ENCODE results near the gene ARHGAP22.

ARHGAP22 gene

DNA sequence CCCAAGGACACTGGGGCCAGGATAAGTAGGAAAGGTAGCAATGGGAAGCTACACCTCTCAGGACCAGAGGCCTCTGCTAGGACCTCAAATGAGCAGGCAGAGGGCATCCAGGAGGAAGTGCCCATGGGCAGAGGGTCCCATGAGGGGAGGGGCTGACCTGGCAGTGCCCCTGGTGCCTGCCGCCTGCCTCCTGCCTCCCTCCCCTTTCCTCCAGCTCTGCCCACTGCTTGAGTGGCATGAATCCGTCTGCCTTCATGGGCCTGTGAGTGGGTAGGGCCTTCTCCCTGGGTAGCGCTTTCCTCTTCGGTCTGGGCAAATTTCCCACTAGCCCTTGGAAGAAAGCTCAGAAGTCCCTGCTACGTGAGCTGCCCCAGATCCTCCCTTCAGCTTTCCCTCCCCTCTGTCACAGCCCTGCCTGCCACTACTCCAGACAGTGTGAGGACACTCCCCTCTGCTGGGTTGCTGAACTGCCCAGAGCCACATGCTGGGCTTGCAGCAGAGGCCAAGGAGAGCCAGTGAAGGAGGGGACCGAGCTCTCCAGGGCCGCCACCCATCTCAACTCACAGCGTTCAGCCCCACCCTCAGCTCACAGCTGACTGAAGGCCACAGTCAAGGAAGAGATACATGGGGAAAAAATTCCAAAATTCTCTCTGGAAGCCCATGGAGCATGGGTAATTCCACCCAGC lies 141.4 kb downstream of the ARHGAP22 start:
- DNase-seq (ENCODE audit: low read depth): no peak

DNA sequence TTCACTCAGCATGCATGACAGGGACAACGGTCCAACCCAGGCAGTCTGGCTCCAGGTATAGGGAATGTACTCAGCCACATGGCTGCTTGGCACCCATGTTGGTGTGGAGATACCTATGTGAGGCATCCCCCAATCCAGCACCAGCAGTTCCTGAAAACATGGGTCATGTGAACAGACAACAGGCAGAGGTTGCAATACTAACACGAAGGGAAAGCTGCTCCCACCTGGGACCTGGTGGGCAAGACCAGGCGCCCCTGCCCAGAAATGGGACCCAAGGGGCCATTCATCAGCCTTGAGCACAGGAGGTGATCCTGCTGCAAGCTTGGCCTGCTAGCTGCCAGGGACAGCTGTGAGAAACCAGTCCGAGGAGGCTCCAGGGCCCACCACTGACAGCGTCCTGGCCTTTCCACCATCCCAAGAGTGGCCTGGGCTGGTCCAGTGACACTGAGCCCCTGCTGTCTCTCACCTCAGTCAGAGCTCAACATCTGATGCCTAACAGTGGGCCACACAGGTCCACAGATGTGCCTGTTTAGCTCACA lies 142.3 kb downstream of the ARHGAP22 start:
- DNase-seq (ENCODE audit: low read depth): no peak

- DNase-seq (ENCODE audit: low read depth): no peak
Measured at GRCh38 chr10:48461623-48462481, 143.0 kb downstream of the ARHGAP22 start.

- DNase-seq (ENCODE audit: low read depth): no peak
Measured at GRCh38 chr10:48460182-48460581, 144.7 kb downstream of the ARHGAP22 start.

GRCh38 chr10:48459270-48460150 lies 145.4 kb downstream of the ARHGAP22 start:
- DNase-seq (ENCODE audit: low read depth): no peak

DNA sequence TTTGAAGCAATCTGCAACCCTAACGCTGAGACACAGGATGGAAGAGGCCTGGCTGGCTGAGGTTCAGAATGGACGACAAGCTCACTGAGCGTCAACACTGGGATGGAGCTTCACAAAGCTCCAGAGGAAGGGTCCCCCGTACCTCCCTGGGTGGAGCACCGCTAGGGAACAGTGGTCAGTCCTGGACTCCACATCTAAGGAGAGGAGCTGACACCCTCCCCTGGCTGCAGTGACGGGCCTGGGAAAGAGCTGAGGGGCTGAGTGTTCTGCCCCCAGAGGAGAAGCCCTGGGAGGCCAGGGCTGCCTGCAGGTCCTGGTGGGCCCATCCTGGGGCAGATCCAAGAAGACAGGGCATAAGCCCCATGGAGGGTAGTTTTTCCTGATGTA lies 146.2 kb downstream of the ARHGAP22 start:
- DNase-seq (ENCODE audit: low read depth): no peak

DNA sequence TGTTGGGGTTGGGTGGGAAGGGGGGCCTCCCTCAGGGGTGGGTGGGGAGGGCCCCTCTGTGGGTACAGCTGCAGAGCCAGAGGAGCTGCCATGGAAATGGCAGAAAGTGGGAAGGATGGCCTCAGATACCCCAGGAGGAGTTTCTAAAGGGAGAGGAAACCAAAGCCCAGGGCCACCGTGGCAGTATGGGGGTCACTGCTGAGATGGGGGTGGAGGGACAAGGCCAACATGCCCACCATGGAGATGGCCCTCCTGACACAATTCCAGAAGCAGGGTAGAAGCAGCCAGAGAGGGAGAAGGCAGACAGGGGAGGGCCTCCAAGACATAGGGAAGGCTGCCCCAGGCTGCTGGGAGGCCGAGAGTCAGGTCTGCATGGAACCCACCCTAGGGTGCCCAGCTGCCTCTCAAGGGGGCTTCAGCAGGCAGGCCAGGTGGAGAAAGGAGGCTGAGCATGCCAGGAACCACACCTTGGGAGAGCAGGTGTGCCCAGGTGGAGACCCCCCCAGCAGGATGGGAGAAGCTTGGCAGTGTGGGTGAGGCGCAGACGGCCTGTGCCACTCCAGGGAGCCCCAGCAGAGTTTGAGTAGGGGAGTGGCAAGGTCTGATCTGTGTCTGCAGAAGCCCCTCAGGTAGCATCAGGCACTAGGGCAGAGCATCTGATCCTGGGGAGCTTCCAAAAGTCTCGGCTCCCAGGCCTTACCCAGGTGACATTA lies 146.8 kb downstream of the ARHGAP22 start:
- DNase-seq (ENCODE audit: low read depth): no peak

DNA sequence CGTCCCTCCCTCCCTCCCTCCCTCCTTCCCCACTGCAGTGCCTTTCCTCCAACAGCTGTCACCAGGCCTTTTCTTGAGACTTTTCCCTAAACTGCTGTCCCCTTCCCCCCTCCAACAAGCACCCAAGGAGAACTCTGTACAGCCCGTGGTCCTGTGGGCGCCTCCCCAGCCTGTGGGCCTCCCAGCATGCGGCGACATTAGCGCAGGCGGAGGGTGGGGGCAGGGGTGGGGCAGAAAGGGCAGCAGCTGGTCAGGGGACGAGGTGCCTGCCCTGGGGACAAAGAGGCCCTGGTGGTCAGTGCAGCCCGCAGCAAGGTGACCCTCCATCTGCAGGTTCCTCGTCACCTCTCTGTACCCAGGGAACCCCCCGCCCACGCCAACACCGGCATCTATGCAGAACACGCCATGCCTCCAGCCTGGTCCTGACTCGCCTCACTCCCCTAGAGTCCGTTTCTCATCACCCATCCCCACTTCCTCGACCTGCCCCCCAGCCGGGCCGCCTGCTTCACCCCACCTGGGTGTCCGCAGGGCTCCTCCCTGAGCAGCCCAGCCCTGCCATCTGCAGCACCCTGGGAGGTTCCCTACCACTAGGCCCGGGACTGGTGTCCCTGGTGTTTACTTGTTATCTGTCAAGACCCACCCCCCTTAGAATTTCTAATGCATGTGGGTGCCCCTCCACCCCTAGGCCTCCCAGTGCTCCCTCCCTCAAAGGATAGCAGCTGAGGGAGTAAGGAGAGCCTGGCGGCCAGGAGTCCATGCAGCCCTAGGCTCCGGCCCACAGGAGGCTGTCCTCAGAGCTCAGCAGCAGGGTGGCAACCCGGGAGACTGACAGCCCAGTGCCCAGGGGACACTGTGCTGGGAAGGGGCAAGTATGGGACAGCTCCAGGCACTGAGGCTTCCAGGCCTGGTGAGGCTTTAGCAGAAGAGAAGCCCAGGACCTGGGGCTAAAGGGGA lies 147.8 kb downstream of the ARHGAP22 start:
- no peak for DNase-seq (ENCODE audit: low read depth)

DNA sequence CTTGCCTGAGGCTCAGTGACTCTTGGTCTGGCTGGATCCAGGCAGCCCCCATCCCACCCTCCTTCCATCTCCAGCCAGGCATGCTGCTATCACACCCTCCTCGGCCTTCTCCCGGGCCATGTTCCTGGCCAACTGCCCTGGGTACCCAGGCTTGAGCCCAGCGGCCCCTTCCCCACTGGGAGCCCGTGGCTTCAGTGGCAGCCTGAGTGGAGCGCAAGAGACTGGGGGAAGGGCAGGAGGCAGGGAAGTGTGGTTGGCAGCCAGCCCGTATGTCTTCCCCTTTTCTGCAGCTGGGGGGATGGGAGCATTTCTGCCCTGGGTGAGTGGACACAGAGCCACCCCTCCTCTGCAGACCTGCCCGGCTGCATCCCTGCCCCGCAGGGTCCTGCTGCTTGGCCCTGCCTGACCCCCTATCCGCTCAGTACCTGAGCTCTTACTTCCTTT lies 148.5 kb downstream of the ARHGAP22 start:
- DNase-seq (ENCODE audit: low read depth): no peak

DNA sequence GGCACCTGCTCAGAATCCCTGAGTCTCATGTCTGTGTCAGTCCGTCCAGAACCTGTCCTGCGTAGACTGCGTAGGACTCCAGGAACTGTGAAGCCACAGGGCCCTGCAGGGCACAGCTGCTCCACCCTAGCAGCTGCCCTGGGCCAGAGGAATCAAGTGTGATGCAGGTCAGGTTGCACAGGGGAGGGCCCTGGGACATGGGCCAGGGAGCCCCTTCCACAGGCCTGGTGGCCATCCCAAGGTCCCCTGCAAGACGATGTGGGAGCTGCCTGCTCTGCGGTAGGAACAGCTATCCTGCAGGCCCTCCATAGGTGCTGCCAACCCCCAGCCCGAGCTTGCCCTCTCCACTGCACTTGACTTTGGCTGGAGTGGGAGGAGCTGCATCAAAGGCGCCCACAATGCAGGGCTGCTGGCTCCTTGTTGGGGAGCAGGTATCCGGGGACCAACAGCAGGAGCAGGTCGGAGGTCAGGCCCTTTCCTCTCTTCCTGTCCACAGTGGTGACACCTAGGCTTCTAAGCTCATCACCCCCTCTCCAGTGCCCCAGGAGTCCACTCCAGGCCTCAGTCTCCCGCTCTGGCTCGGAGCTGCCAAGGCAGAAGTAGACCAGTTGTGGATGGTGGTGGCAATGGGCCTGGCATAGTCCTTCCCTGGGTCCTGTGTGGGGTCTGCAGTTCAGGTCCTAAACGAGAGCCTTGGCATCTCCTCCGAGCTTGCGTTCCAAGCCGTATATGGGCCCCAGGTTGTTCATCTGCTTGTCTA lies 149.3 kb downstream of the ARHGAP22 start:
- DNase-seq (ENCODE audit: low read depth): no peak

- no peak for DNase-seq (ENCODE audit: low read depth)
Measured at GRCh38 chr10:48455055-48455391, 149.8 kb downstream of the ARHGAP22 start.

GRCh38 chr10:48454302-48455054 lies 150.4 kb downstream of the ARHGAP22 start:
- no peak for DNase-seq (ENCODE audit: low read depth)

GRCh38 chr10:48453451-48454301 lies 151.2 kb downstream of the ARHGAP22 start:
- DNase-seq (ENCODE audit: low read depth): no peak

- no peak for DNase-seq (ENCODE audit: low read depth)
Measured at GRCh38 chr10:48452879-48453412, 151.9 kb downstream of the ARHGAP22 start.

DNA sequence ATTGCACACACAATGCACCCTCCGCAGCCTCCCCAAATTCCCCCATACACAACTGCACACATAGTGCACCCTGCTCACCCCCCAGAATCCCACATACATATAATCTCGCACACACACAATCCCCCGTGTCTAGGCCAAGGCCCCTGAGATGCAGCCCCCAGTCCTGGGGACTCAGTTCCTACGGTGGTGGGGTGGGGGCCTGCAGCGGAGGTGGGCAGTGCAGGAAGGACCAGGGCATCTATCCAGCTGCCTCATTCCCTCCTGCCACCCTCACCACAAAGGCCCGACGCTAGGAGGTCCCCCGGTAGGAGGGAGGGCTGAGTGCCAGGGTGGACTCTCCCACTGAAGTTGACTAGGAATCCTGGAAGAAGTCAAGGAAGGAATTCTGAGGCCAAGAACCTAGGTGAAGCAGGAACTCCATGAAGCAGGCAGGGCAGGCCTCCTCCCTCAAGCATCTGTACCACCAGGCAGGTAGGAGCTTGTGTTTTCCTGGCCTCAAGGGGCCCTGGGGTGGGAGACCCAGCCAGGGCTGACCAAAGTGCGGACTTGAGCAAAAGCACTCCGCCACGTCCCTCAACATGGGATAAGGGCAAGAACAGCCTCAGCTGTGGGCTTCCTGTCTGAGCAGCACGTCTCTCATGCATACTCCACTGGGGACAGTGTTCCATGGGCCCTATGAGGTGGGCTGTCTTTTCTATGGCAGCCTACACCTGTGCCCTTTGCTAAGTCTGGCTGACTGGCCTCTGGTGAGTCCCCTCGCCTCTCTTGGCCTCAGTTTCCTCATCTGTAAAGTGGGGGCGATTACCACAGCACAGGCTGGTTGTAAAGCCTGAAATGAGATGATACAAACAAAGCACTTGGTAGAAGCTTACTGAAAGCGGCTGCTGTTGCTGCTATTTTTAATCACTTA lies 152.6 kb downstream of the ARHGAP22 start:
- DNase-seq (ENCODE audit: low read depth): no peak

- no peak for DNase-seq (ENCODE audit: low read depth)
Measured at GRCh38 chr10:48450741-48451466, 154.0 kb downstream of the ARHGAP22 start.
